ENCODE measurements around the gene NUMA1.

Gene NUMA1

DNA sequence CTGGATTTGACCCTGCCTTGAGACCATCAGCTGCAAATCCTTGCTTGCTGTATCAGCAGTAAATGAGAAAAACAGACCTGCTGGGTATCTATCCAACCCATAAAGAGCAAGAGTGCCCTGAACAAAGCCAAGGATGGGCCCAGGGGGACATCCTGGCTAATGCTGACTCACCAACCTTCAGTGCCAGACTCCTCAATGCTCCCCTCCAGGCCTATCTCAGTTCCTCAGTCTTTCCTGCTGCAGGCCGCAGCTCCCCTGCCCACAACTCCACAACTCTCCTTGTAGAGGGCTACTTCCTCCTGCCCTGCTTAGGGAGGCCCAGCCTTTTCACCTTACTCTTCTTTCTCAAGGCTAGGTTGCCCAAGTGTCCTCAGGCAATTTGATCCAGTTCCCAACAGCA lies 20.1 kb upstream of the NUMA1 start:
- DNase-seq (ENCODE audit: low read depth in 3 of 3): no peak

DNA sequence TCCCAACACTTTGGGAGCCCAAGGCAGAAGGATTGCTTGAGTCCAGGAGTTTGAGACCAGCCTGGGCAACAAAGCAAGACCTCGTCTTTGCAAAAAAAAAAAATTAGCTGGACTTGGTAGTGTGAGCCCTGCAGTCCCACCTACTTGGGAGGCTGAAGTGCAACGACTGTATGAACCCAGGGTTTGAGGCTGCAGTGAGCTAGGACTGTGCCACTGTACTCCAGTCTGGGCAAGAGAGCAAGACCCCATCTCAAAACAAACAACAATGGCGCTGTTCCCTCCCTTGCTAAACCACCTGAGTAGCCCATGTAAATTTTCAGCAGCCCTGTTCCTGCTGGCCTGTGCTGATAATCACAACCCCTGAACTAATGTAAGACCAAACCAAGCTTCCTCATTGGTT lies 19.7 kb upstream of the NUMA1 start:
- no peak for DNase-seq (ENCODE audit: low read depth in 3 of 3)

- DNase-seq (ENCODE audit: low read depth in 3 of 3): no peak
Observed at GRCh38 chr11:72098741-72099140, 18.4 kb upstream of the NUMA1 start.

GRCh38 chr11:72091292-72091691 lies 10.9 kb upstream of the NUMA1 start:
- peak; percentile 31 to 55 (median 54) for DNase-seq (ENCODE audit: low read depth in 3 of 3)

GRCh38 chr11:72088076-72088808 lies 7.9 kb upstream of the NUMA1 start:
- DNase-seq (ENCODE audit: low read depth in 3 of 3): no peak

DNA sequence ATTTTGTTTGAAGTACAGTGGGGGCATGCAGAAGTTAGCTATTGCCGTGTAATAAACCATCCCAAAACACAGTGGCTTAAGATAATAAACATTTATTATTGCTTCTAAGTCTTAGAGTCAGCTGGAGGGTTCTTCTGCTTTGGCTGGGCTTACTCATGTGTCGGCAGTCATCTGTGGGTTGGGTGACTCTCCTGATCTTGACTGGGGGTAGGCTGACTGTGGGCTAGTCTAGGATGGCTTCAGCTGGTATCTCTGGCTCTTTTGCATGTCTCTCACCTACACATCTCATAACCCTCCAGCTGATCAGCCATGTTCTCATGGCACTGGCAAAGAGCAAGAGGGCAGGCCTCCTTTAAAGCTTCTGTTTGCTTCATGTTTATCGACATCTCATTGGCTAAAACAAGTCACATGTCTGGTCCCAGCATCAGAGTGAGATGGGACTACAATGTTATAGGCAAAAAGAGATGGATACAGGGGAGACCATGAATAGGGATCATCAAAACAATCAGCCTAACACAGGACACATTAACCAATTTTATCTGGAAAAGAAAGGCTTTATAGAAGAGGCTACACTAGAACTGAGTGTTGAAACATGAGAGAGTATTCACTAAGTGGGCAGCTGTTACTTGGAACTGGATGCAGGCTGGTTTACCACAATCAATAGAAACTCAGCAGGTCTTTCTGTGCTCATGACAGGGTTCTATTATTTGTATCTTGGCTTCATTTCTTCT lies 5.4 kb upstream of the NUMA1 start:
- no peak for DNase-seq (ENCODE audit: low read depth in 3 of 3)

DNA sequence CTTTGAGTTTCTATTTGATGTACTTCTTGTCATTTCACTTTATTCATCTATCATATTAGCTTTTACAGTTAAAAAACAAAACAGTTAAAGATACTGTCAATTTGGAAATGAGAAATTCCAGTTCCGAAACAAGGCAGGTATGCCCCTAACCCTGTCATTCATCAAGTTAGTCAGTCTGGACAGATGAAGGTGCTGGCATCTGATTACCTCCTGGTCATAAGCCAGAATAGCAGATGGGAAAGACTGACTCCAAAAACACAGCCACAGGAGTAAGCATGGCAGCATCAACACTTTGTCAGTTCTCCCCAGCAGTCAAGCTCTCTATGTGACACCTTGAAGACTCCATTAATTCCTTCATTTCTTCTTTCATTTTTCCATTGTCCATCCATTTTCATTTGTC lies 4.6 kb upstream of the NUMA1 start:
- DNase-seq (ENCODE audit: low read depth in 3 of 3): no peak

- no peak for DNase-seq (ENCODE audit: low read depth in 3 of 3)
Observed at GRCh38 chr11:72084076-72084475, 3.7 kb upstream of the NUMA1 start.

GRCh38 chr11:72083414-72083813 lies 3.1 kb upstream of the NUMA1 start:
- no peak for DNase-seq (ENCODE audit: low read depth in 3 of 3)

- no peak for DNase-seq (ENCODE audit: low read depth in 3 of 3)
Observed at GRCh38 chr11:72081821-72082453, 1.6 kb upstream of the NUMA1 start.

DNA sequence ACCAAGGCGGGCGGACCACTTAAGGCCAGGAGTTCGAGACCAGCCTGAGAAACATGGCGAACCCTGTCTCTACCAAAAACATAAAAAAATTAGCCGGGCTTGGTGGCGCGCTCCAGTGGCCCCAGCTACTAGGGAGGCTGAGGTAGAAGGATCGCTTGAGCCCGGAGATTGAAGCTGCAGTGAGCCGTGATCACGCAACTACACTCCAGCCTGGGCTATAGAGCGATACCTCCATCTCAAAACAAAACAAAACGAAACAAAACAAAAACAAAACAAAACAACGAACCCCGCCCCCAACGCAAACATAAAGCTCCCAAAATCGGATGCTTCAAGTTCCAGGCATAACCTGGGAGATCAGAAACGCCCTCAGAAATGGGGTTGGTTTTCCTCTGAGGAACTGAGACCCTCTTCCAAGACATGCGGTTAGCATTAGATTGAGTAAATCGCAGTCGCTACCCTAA lies 872 bp upstream of the NUMA1 start:
- no peak for DNase-seq (ENCODE audit: low read depth in 3 of 3)

GRCh38 chr11:72079819-72080325 lies 470 bp downstream of the NUMA1 start:
- DNase-seq (ENCODE audit: low read depth in 3 of 3): no peak

GRCh38 chr11:72078477-72078876 lies 1.9 kb downstream of the NUMA1 start:
- no peak for DNase-seq (ENCODE audit: low read depth in 3 of 3)

DNA sequence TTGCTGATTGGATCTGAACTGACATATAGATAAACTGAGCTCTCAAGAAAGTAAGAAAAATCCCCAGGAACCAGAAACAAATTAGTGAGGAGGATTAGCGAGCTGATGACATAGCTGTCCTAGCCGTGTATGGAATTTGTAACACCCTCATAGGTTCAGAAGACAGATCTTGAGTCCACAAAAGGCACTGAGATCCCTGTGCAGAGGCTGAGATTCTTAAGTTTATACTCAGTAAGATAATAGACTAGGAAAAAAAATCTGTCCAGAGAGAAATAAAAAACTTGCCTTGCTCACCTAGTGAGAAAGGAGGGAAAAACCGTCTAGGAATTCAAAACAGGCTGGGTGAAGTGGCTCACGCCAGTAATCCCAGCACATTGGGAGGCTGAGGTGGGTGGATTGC lies 4.6 kb downstream of the NUMA1 start:
- no peak for DNase-seq (ENCODE audit: low read depth in 3 of 3)

DNA sequence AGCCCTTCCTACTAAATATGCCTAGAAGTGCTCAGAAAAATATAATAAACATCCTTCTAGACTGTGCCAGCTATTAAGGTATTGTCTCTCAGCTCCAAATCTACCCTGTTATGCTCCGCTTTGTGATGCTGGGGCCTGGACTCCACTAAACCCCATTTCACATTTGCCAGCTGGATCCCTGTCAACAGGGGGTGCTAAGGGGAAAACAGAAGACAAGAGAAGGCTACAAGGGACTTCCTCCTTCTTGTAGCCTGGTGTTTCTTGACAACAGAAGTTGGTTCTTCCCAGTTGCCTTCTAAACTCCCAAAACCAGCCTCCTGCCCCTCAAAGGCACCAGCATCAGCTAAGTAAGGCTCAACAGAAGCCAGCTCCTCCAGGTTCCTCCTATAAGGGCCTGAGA lies 5.2 kb downstream of the NUMA1 start:
- DNase-seq (ENCODE audit: low read depth in 3 of 3): no peak

DNA sequence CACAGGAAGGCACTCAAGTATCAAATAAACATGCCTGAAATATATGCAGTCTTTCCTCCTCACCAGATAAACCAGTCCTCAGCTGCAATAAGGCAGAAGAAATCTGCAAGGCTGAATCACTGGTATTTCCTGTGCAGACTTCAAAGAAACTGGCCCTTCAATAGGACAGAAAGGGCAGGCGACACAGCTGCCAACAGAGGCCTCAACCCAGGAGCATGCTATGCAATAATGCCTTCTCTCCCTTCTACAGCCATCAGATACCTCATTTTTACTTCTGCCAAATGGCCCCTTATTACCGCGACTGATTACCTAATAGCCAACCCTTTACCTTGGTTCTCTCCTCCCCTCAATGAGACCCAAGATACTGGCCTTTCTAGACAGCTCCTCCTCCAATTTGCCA lies 8.0 kb downstream of the NUMA1 start:
- no peak for DNase-seq (ENCODE audit: low read depth in 3 of 3)

DNA sequence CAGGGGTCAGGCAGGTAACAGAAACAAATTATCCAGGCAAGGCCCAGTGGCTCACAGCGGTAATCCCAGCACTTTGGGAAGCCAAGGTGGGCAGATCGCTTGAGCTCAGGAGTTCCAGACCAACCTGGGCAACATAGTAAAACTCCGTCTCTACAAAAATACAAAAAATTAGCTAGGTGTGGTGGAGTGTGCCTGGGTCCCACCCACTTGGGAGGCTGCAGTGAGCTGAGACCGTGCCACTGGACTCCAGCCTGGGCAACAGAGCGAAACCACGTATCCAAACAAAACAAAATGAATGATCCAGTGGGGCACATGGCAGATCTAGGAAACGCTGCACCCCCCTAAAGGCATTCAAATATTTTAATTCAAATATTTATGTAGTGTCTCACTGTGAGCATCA lies 9.9 kb downstream of the NUMA1 start:
- no peak for DNase-seq (ENCODE audit: low read depth in 3 of 3)

DNA sequence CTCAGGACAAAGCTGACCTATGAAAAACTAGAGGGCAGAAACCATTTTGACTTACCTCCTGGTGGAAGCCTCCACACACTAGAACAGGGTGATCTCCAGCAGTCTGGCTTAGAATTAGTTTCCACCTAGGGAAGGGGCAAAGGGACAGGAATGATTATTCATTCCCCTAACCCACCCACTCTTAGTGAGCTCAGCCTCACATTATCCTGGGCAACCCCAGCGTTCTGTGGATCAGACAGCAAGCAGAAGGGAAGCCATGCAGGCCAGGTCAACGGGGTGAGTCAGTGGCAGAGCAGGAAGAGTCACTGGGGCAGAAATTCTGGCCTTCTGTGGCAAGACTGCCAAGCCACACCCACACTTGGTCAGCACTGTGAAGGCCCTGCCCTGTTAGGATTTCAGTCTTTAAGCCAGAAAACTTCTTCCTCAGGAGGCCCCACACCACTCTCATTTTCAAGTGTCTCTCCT lies 10.5 kb downstream of the NUMA1 start:
- no peak for DNase-seq (ENCODE audit: low read depth in 3 of 3)

- DNase-seq (ENCODE audit: low read depth in 3 of 3): no peak
Observed at GRCh38 chr11:72069200-72069599, 11.1 kb downstream of the NUMA1 start.

DNA sequence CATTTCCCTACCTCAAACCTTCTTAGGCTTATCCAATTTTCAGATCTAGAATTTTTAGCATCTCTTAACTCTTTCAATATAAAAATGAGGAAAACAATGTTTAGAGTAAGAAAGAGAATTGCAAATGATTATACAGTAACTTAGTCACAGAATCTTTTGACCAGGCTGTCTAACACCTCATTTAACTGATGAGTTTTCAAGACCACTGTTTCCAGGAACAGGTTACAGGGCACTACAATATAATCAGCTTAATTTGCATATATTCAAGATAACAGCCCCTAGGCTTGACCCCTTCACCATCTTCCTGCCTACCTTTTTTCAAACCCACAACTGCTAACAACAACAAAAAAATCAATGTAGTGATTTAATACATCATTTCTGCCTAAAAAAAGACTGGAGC lies 12.7 kb downstream of the NUMA1 start:
- no peak for DNase-seq (ENCODE audit: low read depth in 3 of 3)

DNA sequence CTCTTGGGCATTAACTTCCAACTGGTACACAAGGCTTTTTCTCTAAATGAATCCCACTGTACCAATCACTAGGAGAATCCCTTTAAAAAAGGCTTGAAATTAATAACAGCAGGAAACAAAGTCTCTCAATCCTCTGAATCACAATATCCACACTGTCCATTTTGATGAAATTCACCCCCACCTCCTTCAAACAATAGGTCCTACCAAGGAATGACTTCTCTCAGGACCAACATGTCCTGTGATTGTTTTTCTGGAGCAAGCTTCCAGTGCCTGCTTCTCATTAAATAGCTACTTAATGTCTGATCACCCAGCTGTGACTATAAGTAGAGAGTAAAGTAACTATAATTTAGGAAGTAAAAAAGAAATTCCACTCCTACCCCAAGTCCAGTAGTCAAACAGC lies 13.1 kb downstream of the NUMA1 start:
- DNase-seq (ENCODE audit: low read depth in 3 of 3): no peak

DNA sequence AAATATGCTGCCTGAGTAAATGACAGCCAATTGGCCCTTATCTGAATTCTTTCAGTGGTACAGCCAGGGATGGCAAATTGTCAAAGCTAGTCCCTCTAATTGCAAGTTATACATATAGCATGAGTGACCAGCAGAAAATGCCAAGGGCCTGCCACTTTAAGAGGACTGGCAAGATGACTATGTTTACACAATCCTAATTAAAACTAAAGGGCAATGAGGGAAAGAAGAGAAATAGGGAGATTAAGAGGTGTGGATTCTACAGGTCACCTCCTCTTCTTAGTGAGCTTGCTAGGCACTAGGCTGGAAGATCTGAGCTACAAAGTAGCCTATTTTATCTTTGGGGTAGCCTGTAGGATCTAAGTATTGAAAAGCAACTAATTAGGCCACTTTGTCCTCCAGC lies 13.5 kb downstream of the NUMA1 start:
- DNase-seq (ENCODE audit: low read depth in 3 of 3): no peak

Data from stimulated activated CD4-positive, alpha-beta T cell treated with anti-CD3 and anti-CD28 coated beads, TNF-alpha, amount 100 ng/mL, for 24 hours (primary cell).